GM12874 (cell line): ENCODE data around the gene FCF1.

Experiments
- TF ChIP-seq, protein P1 (sequence below): IDR thresholded peaks from 2 replicates; pipeline ENCODE4 v1.5.1; 2011; ENCODE audit warnings: low read depth, mild to moderate bottlenecking, control low read depth, low read length, moderate library complexity; ENCODE audit not compliant: insufficient read depth

Gene FCF1

DNA sequence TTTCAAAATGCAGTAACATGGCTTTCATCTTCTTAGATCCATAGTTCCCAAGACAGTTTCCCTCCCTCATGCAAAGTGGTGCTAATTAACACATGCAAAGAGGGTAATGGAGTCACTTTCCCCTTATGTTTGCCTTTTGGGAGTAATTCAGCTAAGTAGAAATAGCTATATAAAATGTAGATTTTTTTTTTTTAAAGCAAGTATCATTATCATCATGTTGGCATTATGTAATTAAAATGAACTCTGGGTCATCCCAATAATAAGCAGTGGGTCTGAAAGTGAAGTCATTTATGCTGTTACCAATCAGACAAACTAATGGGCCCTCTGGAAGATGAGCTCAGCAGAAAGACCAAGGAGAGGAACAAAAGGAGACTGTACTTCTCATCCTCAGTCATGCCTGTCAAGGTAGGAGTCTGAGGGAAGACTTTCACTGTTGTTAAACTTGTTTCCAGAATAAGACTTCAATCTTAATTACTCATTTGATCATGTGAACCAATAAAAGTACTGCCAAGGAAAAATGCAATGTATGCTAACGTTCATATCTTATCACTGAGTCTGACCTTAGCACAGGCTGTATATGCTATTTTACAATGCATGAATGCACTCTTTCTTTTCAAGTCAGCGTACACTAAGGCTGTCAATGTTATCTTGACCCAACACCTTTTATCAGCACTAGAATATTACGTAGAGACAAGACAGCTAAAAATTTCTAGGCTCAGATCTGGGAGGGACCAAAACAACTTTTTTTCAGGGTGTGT, 26.8 kb upstream of the FCF1 start:
- TF ChIP-seq, protein P1, sequence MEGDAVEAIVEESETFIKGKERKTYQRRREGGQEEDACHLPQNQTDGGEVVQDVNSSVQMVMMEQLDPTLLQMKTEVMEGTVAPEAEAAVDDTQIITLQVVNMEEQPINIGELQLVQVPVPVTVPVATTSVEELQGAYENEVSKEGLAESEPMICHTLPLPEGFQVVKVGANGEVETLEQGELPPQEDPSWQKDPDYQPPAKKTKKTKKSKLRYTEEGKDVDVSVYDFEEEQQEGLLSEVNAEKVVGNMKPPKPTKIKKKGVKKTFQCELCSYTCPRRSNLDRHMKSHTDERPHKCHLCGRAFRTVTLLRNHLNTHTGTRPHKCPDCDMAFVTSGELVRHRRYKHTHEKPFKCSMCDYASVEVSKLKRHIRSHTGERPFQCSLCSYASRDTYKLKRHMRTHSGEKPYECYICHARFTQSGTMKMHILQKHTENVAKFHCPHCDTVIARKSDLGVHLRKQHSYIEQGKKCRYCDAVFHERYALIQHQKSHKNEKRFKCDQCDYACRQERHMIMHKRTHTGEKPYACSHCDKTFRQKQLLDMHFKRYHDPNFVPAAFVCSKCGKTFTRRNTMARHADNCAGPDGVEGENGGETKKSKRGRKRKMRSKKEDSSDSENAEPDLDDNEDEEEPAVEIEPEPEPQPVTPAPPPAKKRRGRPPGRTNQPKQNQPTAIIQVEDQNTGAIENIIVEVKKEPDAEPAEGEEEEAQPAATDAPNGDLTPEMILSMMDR, result no peak

DNA sequence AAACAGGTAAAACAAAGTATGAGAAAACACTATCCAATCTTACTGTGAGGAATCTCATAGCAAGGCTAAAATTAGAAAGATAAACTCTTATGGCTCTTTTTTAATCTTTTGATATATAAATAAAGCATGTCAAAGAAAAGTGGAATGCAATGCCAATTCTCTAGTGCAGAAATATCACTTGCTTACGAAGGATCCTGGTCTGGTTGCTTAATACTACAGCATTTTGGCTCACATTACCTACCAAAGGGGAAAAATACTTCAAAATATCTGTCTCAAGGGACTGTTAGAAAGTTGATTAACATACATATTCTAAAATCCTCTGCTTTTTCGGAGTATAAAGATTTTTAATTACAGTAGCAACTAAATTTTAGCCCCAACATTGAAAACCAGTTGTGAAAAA, 21.5 kb upstream of the FCF1 start:
- TF ChIP-seq, protein P1, result no peak

DNA sequence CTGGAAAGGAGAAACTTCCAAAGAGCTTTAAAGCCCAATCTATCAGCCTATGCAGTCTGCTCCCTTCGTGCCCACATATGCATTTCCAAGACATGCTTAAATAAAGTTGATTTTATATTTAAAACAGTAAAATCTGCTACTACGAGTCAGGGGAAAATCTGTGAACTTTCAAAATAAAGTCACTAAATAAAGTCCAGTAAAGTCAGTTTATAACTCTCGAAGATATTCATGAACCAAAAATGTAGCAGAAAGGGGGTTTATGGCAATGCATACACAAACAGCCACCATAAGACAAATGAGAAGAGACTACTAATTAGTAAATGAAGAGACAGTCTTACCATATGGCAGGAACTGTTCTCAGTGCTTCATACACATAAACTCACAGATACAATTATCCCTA, 19.8 kb upstream of the FCF1 start:
- TF ChIP-seq, protein P1, result no peak

DNA sequence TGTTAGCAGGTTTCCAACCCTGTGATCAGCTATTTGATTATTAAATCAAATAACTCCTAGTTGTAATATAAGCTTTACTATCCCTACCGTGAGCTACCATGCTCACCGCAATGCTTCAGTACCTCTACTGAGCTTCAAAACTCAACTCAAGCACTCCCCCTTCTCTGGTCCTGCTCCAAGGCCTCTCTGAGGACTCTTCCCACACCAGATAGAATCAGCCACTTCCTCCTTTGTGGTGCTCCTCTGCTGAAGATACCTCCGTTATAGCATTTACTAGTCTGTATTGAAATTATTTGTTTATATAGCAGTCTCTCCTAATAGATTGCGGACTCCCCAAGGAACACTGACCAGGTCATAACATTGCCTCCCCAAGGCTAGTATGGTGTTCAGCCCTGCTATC, 17.5 kb upstream of the FCF1 start:
- TF ChIP-seq, protein P1, result no peak

DNA sequence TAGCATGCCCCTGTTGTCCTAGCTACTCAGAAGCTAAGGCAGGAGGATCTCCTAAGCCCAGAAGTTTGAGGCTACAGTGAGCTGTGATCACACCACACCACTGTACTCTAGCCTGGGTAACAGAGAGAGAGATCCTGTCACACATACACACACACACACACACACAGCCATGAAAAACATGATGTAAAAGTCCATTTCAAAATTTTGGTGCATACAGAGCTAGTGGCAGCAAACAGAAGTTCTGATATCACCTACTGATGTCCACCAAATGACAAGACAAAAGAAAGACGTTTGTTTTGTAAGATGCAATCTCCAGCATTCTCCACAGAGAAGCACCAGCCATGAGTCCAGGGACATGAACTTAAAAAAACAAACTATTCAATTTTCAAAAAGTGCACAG, 15.9 kb upstream of the FCF1 start:
- TF ChIP-seq, protein P1, result no peak

DNA sequence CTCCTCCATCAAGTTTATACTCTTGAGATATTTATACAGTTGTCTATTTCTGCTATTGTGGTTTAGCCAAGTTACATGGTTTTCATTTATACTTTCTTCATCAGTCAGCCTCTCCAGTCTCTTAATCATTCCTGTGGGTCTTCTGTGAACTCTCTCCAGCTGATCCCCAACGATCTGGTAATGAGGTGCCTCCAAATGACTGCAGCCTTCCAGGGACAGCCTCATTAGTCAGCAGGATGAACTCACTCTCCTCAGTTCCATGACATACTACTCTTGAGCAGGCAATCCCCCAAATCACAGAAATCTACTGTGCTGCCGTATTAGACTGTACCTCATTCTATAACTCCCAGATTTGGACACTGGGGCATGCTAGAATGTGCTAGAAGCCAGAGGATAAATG, 15.4 kb upstream of the FCF1 start:
- TF ChIP-seq, protein P1, result no peak

DNA sequence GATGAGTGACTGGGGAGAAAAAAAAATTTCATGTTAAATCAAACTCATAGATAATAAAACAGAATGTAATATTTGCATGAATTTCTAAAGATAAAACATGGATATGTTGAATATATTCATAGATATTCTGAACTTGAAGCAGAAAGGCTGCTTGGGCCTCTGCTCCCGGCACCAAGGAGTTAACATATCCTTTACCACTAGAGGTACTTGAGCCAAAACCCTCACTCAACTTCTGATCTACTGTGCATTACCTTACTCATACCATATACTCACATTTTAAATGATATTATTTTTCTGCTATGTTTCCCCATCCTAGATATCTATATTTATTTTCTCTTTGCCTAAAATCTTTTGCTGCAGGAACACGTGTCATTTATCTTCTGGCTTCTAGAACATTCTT, 15.0 kb upstream of the FCF1 start:
- TF ChIP-seq, protein P1, result no peak

DNA sequence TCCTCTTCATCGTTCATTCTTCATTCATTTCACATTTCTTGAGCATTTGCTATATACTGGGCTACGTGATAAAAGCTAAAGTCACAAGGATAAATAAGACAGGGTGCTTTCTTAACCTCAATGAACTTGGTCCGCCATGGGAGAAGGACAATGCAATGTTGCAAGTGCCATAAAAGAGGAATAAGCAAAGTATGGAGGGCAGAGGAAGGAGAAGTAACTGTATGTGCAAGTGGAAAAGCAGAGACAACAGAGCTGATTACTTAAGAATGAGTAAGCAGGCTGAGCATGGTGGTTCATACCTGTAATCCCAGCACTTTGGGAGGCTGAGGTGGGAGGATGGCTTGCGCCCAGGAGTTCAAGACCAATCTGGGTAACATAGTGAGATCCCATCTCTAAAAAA, 14.5 kb upstream of the FCF1 start:
- TF ChIP-seq, protein P1, result no peak
